DMS 273 treated with DMSO at 0.1 percent for 48 hours (cell line): ENCODE data around the gene KCND2.
"Not testable (repeated sequence)": the region's sequence is repeated elsewhere in the genome, so short reads cannot be mapped to it uniquely, and the experiment has no call there.

Source experiments
- DNase-seq: peaks from one replicate; lab custom pipeline; 2025; lab: John Stamatoyannopoulos, UW

The KCND2 gene

GRCh38 chr7:120743128-120743527, 470.2 kb downstream of the KCND2 start:
- DNase-seq, result no peak

- DNase-seq, result no peak
These were observed 487.1 kb downstream of the KCND2 start for GRCh38 chr7:120760050-120760449.

- DNase-seq, result no peak
These were observed 487.9 kb downstream of the KCND2 start for GRCh38 chr7:120760851-120761250.

- no peak for DNase-seq
These were observed 497.2 kb downstream of the KCND2 start for GRCh38 chr7:120770206-120770605.

- no peak for DNase-seq
These were observed 501.5 kb downstream of the KCND2 start for GRCh38 chr7:120774481-120774880.

DNA sequence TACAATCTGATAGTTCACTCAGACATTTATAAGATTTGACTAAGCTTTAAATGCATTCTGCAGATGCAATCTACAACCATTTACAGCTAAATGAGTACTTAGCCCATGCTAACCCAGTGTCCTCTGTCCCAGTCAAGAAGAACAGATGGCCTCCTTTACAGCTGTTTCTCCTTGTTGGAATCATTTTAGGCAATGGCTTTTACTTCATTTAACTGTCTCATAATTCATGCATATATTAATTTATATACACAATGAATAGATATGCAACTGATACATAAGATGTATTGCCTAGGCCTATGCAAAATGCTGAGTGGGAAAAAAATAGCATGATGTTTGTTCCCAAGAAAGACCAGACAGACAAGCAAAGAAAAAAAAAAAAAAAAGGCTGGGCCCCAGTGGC, 502.8 kb downstream of the KCND2 start:
- no peak for DNase-seq

DNA sequence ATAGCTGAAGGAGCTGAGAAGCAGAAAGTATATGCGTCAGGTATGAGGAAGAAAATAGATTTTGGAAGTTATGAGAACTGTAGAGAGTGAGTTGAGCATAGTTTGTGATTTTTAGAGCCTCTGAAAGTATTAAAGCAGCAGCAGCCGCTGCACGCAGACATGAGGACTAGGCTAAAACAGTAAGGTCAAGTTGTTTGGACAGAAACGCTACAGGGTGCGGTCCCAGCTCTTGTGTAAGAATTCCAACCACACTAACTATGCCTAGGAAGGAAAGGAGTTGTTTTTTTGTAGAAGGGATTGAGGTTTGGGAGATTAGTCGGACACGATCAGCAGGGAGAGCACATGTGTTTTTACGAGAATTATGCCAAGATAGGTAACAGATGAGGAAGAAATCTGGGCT, 506.1 kb downstream of the KCND2 start:
- DNase-seq, result not testable (repeated sequence)

DNA sequence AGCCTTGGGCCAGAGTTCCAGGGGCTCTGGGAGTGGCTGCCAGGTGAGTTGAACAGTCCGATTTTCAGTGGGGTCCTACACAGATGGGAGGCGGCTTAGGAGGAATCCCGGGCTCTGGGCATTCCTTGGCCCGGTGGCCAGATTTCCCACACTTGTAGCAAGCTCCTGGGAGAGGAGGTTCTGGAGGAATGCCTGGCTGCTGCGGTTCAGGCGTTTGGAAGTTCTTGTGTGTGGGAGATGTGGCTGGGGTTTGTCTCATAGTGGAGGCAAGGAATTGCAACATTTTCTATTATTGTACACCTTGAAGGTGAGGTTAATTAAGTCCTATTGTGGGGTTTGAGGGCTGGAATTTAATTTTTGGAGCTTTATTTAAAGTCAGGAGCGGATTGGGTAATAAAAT, 507.5 kb downstream of the KCND2 start:
- not testable (repeated sequence) for DNase-seq

DNA sequence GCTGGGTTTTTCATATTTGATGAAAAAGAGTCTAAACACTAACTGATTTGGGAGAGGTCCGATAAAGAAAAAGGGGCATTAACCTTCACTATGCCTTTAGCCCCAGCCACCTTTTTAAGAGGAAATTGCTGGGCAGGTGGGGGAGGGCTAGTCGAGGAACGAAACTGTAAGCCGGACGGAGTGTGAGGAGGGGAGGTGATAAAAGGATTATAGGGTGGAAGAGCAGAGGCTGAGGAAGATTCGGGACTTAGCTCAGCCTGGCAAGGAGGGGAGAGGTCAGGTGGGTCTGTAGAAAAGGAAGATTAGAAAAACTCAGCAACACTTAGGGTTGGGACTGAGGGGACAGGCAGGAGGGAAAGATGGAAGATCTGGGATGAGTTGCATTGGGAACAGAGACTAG, 508.0 kb downstream of the KCND2 start:
- no peak for DNase-seq

- not testable (repeated sequence) for DNase-seq
These were observed 508.9 kb downstream of the KCND2 start for GRCh38 chr7:120781924-120782323.

- no peak for DNase-seq
These were observed 510.3 kb downstream of the KCND2 start for GRCh38 chr7:120783273-120783672.

DNA sequence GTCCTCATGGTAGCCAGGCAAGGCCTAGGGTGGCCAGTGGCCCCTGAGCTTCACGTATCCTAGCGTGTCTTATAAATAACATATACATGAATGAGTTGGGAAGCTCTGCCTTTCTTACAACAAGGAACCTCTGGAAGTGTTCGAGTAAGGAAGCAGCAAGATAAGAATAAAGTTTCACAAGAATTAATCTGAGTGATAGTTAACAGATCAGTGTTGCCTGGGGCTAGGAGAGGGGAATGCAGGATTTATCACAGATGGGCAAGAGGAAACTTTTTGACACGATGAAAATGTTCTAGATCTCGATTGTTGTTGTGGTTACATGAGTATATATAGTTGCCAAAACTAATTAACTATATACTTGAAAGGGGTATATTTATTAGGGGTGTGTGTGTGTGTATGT, 510.7 kb downstream of the KCND2 start:
- DNase-seq, result no peak

GRCh38 chr7:120785095-120785494, 512.1 kb downstream of the KCND2 start:
- DNase-seq, result no peak

DNA sequence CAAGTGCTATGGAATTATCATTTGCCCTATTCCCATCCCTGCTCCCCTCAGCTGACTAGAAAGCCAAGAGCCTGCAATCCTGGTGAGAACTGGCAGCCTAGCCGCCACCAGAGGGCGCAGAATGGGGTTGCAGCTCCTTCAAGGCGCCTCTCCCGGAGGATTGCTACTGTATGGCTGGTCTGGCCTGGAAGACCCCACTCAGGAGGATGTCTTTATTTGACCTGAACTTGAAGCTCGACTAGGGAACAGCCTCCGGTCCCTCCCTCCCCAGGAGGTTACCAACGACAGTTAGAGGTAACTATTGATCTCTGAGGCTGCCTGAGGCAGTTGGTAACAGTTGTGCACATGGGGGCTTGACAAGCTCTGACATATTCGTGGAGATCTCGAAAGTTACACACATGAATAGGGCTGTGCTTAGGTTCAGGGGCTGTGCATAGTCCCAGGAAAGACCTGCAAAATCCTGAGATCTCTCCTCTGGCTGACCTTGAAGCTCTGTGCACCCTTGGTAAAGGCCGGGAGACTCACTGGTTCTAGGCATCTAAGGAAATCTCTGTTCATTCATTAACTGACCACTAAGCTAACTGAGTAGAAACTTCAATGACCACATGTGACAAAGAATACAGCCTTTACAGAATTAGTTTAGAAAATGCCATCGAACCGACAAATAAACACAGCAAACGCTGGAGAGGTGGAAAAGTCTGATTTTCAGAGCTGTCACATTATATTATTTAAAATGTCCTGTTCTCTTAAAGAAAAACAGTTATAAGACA, 519.3 kb downstream of the KCND2 start:
- DNase-seq, result peak; percentile 47

DNA sequence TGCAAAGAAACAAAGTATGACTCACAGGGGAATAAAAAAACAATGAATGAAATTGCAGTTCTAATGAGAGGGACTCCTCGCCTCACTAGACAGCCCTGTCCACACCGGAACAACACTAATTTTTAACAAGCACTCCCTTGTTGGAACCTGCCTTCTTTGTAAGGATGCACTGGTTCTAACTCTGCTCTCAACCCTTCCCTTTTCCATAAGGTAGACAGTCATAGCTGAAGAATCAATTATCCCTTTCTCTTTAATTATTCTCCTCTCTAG, 519.8 kb downstream of the KCND2 start:
- no peak for DNase-seq

GRCh38 chr7:120793213-120793936, 520.4 kb downstream of the KCND2 start:
- DNase-seq, result no peak

DNA sequence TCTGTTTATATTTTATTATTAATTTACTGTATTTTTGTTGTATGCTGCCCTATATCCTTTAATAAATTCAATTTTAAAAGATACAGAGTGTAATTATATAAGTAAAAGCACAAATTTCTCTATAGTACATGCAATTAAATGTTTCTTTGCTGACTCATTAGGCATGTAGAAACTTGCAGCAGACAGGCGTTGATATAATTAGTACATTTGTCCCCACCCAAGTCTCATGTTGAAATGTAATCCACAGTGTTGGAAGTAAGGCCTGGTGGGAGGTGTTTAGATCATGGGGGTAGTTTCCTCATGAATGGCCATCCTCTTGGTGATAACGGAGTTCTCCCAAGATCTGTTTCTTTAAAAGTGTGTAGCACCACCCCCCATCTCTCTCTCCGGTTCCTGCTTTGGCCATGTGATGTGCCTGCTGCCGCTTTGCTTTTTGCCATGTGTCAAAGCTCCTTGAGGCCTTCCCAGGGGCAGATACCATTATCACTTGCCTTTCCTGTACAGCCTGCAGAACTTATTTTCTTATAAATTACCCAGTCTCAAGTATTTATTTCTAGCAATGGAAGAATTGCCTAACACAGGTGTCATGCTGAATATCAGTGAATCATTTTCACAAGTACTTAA, 521.2 kb downstream of the KCND2 start:
- no peak for DNase-seq

DNA sequence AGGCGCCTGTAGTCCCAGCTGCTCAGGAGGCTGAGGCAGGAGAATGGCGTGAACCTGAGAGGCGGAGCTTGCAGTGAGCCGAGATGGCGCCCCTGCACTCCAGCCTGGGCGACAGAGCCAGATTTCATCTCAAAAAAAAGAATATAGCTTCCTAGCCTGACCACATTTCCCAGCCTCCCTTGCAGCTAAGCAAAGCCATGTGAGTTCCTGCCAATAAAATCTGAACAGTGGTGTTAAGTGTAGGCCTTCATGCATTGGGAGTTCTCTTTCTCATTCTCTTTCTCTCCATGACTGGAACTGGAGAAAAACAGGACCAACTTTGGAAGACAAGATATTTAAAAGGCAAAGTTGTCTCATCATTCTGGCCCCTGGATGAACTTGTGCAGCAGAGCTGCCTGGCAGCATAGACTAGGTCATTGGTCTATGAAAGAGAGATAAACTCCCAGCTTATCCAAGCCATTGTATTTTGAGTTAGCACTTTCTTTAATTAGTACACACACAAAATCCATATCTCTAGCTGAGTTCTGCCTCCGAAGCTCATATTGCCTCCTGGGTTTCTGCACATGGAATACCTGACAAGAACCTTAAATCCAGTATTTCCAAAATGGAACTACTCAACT, 524.2 kb downstream of the KCND2 start:
- DNase-seq, result no peak

DNA sequence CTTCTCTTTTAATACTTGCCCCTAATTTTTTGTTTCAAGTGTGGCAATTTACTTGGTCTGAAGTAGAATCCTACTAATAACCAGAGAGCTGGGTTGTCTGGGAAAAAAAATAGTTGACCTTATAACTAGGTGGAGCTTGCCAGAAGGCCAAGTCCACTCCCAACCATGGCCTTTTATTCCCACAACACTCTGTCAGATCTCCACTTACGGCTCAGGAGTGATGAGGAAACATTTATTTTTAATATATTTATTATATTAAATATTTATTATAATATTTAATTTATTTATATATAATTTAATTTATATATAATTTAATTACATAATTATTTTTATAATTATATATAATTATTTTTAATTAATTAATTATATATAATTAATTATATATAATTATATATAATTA, 526.2 kb downstream of the KCND2 start:
- no peak for DNase-seq
